ENCODE measurements around the gene KRTAP2-4. TPM values are rescaled to one million over a fixed set of nuclear protein-coding genes. Genes with fewer than 3 reads are reported as not detected.
"Not testable (repeated sequence)": the region's sequence is repeated elsewhere in the genome, so short reads cannot be mapped to it uniquely, and the experiment has no call there.

KRTAP2-4 gene
- total RNA-seq, 1 donor from 2014 or later = not detected

GRCh38 chr17:41096055-41096454, 30.4 kb upstream of the KRTAP2-4 start:
- no peak for TF ChIP-seq CTCF (IDR thresholded peaks at IDR 0.05; ENCODE audit: partially characterized antibody, unreplicated experiment)
- Mint-ChIP-seq H3K4me3 (ENCODE audit: unreplicated experiment) (no peak overlapping the region), H3K27me3 (ENCODE audit: unreplicated experiment) (no peaks in the 10 kb centered on the region), H3K4me1 (ENCODE audit: low read depth, unreplicated experiment) (no peaks in the 10 kb centered on the region), H3K27ac (ENCODE audit: unreplicated experiment) (no peak overlapping the region), H3K9me3 (ENCODE audit: unreplicated experiment) (peaks cover 12% of the 10 kb centered on the region), H3K36me3 (ENCODE audit: unreplicated experiment) (peaks cover 11% of the 10 kb centered on the region)
- DNase-seq = no peak

GRCh38 chr17:41088760-41089352, 23.2 kb upstream of the KRTAP2-4 start:
- H3K27me3 Mint-ChIP-seq (ENCODE audit: unreplicated experiment); H3K27ac Mint-ChIP-seq (ENCODE audit: unreplicated experiment); DNase-seq; H3K4me3 Mint-ChIP-seq (ENCODE audit: unreplicated experiment); H3K9me3 Mint-ChIP-seq (ENCODE audit: unreplicated experiment); H3K4me1 Mint-ChIP-seq (ENCODE audit: low read depth, unreplicated experiment): not testable (repeated sequence)
- H3K36me3 Mint-ChIP-seq (ENCODE audit: unreplicated experiment) = peaks cover 11% of the 10 kb centered on the region

GRCh38 chr17:41084100-41084856, 18.6 kb upstream of the KRTAP2-4 start, which contains the start of gene KRTAP4-7:
Gene KRTAP4-7 (plus strand): TSS chr17:41084150. CDS start chr17:41084207, 57 bp downstream.
- not testable (repeated sequence) for H3K36me3 Mint-ChIP-seq (ENCODE audit: unreplicated experiment); DNase-seq; H3K27me3 Mint-ChIP-seq (ENCODE audit: unreplicated experiment)

GRCh38 chr17:41083427-41083826, 17.7 kb upstream of the KRTAP2-4 start:
- not testable (repeated sequence) for H3K4me1 Mint-ChIP-seq (ENCODE audit: low read depth, unreplicated experiment); H3K36me3 Mint-ChIP-seq (ENCODE audit: unreplicated experiment); DNase-seq; H3K9me3 Mint-ChIP-seq (ENCODE audit: unreplicated experiment); H3K4me3 Mint-ChIP-seq (ENCODE audit: unreplicated experiment); H3K27me3 Mint-ChIP-seq (ENCODE audit: unreplicated experiment); H3K27ac Mint-ChIP-seq (ENCODE audit: unreplicated experiment)

More at GRCh38 chr17:41084100-41084856, 18.6 kb upstream of the KRTAP2-4 start, which contains the start of gene KRTAP4-7:
- H3K27ac Mint-ChIP-seq (ENCODE audit: unreplicated experiment); H3K4me1 Mint-ChIP-seq (ENCODE audit: low read depth, unreplicated experiment); H3K9me3 Mint-ChIP-seq (ENCODE audit: unreplicated experiment); H3K4me3 Mint-ChIP-seq (ENCODE audit: unreplicated experiment): not testable (repeated sequence)

GRCh38 chr17:41082626-41083025, 16.9 kb upstream of the KRTAP2-4 start:
- Mint-ChIP-seq H3K4me1 (ENCODE audit: low read depth, unreplicated experiment) (no peaks in the 10 kb centered on the region), H3K27me3 (ENCODE audit: unreplicated experiment) (no peaks in the 10 kb centered on the region), H3K4me3 (ENCODE audit: unreplicated experiment) (no peak overlapping the region), H3K27ac (ENCODE audit: unreplicated experiment) (no peak overlapping the region), H3K36me3 (ENCODE audit: unreplicated experiment) (peaks cover 6% of the 10 kb centered on the region), H3K9me3 (ENCODE audit: unreplicated experiment) (peaks cover 7% of the 10 kb centered on the region)
- no peak for TF ChIP-seq CTCF (IDR thresholded peaks at IDR 0.05; ENCODE audit: partially characterized antibody, unreplicated experiment)
- no peak for DNase-seq

- no peak overlapping the region for H3K27ac Mint-ChIP-seq (ENCODE audit: unreplicated experiment)
- no peak overlapping the region for H3K4me3 Mint-ChIP-seq (ENCODE audit: unreplicated experiment)
Measured at GRCh38 chr17:41076788-41077187, 11.1 kb upstream of the KRTAP2-4 start.

More at GRCh38 chr17:41076788-41077187, 11.1 kb upstream of the KRTAP2-4 start:
- H3K27me3 Mint-ChIP-seq (ENCODE audit: unreplicated experiment) = peaks cover 6% of the 10 kb centered on the region
- H3K36me3 Mint-ChIP-seq (ENCODE audit: unreplicated experiment) = peaks cover 7% of the 10 kb centered on the region
- H3K9me3 Mint-ChIP-seq (ENCODE audit: unreplicated experiment) = peaks cover 7% of the 10 kb centered on the region
- no peak for DNase-seq
- no peak for TF ChIP-seq CTCF (IDR thresholded peaks at IDR 0.05; ENCODE audit: partially characterized antibody, unreplicated experiment)
- H3K4me1 Mint-ChIP-seq (ENCODE audit: low read depth, unreplicated experiment) = no peaks in the 10 kb centered on the region

Measured in glutamatergic neuron (in vitro differentiated cells).